B cell (primary cell): Measurements from ENCODE around the gene DRC7. TPM values are rescaled to one million over a fixed set of nuclear protein-coding genes. Genes with fewer than 3 reads are reported as not detected.

Experiments
- ATAC-seq: fragments of 200-7000 bp; cut with Tn5 transposase; one replicate; pipeline ENCODE4 v1.10.0; 2021; ENCODE audit warnings: low read depth, mild to moderate bottlenecking, moderate number of reproducible peaks, moderate library complexity
- CTCF ChIA-PET: fragments of 350-600 bp; sonication (Branson Sonifier 250); formaldehyde crosslinking; loops from one replicate; lab custom pipeline; 2021; ENCODE audit warnings: antibody characterized with exemption, inconsistent platforms; lab: Charles Lee
- POLR2A ChIA-PET: fragments of 350-600 bp; sonication (Branson Sonifier 250); formaldehyde crosslinking; loops from one replicate; lab custom pipeline; 2021; ENCODE audit warnings: antibody characterized with exemption; lab: Charles Lee
- DNase-seq: peaks from one replicate; pipeline ENCODE4 v3.0.0; 2013
- H2AFZ ChIP-seq: 2 replicates; pipeline ENCODE4 v1.6.1; 2012; ENCODE audit warnings: mild to moderate bottlenecking, low read depth, low read length; ENCODE audit not compliant: insufficient read depth, poor library complexity, severe bottlenecking
- H3K27ac ChIP-seq, 2 donors: 1 replicate in 1 of 2; 2 replicates in 1 of 2; pipeline ENCODE4 v1.5.1; 2012 to 2013; ENCODE audit warnings: low read length in 2 of 2, mild to moderate bottlenecking in 2 of 2, moderate library complexity in 1 of 2
- H3K27me3 ChIP-seq, 4 experiments: fragments of 200-600 bp in 1 of 4; sonication (generic) in 1 of 4; replicated peaks in 1 of 4; 1 replicate in 2 of 4; 2 replicates in 2 of 4; pipeline versions ENCODE4 v1.6.1 to v1.7.0; 2013 to 2016; ENCODE audit warnings: low read length in 3 of 4, mild to moderate bottlenecking in 2 of 4, mixed read lengths in 1 of 4, moderate library complexity in 1 of 4; ENCODE audit not compliant: insufficient read depth in 4 of 4, control insufficient read depth in 3 of 4; ENCODE audit errors: control extremely low read depth in 1 of 4
- H3K36me3 ChIP-seq, 2 experiments: replicated peaks in 1 of 2; 1 replicate in 1 of 2; 2 replicates in 1 of 2; pipeline versions ENCODE4 v1.6.1 to v1.7.1; 2013; ENCODE audit warnings: low read length in 1 of 2; ENCODE audit not compliant: insufficient read depth in 2 of 2, control insufficient read depth in 1 of 2; ENCODE audit errors: control extremely low read depth in 1 of 2, extremely low read depth in 1 of 2
- H3K4me1 ChIP-seq, 2 donors: fragments of 200-600 bp in 1 of 2; sonication (generic) in 1 of 2; 1 replicate in 1 of 2; 2 replicates in 1 of 2; pipeline versions ENCODE4 v1.5.1 to v1.6.1; 2013 to 2017; ENCODE audit warnings: low read length in 2 of 2; ENCODE audit not compliant: control insufficient read depth in 2 of 2, insufficient read depth in 2 of 2
- H3K4me2 ChIP-seq: replicated peaks from 2 replicates; pipeline ENCODE3; 2012; ENCODE audit warnings: mild to moderate bottlenecking, low read depth, low read length; ENCODE audit not compliant: poor library complexity, severe bottlenecking
- H3K4me3 ChIP-seq, 5 experiments: fragments of 200-600 bp in 1 of 5; sonication (generic) in 1 of 5; 1 replicate in 3 of 5; 2 replicates in 2 of 5; pipeline versions ENCODE4 v1.5.1 to v1.7.0; 2011 to 2016; ENCODE audit warnings: low read length in 4 of 5, mild to moderate bottlenecking in 4 of 5, low read depth in 2 of 5, control low read depth in 1 of 5, moderate library complexity in 1 of 5; ENCODE audit not compliant: insufficient read depth in 1 of 5; ENCODE audit errors: control extremely low read depth in 1 of 5, extremely low read depth in 1 of 5
- H3K79me2 ChIP-seq: fragments of 200-600 bp; sonication (generic); one replicate; pipeline ENCODE4 v1.6.0; 2016; ENCODE audit warnings: low read length; ENCODE audit not compliant: control insufficient read depth, insufficient read depth
- H3K9ac ChIP-seq: fragments of 200-600 bp; sonication (generic); 2 replicates; pipeline ENCODE4 v1.6.1; 2017; ENCODE audit warnings: mild to moderate bottlenecking, low read length, moderate library complexity
- H3K9me3 ChIP-seq, 3 donors: one replicate each; pipeline versions ENCODE4 v1.6.1 to v1.7.1; 2013; ENCODE audit warnings: low read length in 2 of 3; ENCODE audit not compliant: control insufficient read depth in 2 of 3, insufficient read depth in 1 of 3; ENCODE audit errors: control extremely low read depth in 1 of 3
- H4K20me1 ChIP-seq: 2 replicates; pipeline ENCODE4 v1.6.0; 2012; ENCODE audit warnings: mild to moderate bottlenecking, low read length; ENCODE audit not compliant: insufficient read depth, control insufficient read depth, poor library complexity, severe bottlenecking
- H3K27ac Mint-ChIP-seq: one replicate; pipeline ENCODE4 v1.8.0; 2021; ENCODE audit warnings: mixed read lengths
- H3K27me3 Mint-ChIP-seq: one replicate; pipeline ENCODE4 v1.8.0; 2021; ENCODE audit warnings: mixed read lengths
- H3K4me1 Mint-ChIP-seq: one replicate; pipeline ENCODE4 v1.8.0; 2021; ENCODE audit warnings: mixed read lengths
- H3K4me3 Mint-ChIP-seq: one replicate; pipeline ENCODE4 v1.8.0; 2021; ENCODE audit warnings: mixed read lengths
- H3K9me3 Mint-ChIP-seq: one replicate; pipeline ENCODE4 v1.8.0; 2022; ENCODE audit warnings: mixed read lengths; ENCODE audit not compliant: insufficient read depth
- CTCF ChIP-seq: fragments of 200-600 bp; IDR thresholded peaks from one replicate; pipeline ENCODE4 v1.8.0; 2022; ENCODE audit warnings: antibody characterized with exemption, mild to moderate bottlenecking
- EZH2 ChIP-seq: IDR thresholded peaks from 2 replicates; pipeline ENCODE4 v1.6.1; 2012; ENCODE audit warnings: borderline replicate concordance, low read depth, mild to moderate bottlenecking, moderate library complexity, low read length; ENCODE audit not compliant: insufficient read depth, poor library complexity, severe bottlenecking
- WGBS: methylation state at CpG from one replicate; pipeline ENCODE4 v1.1.5; 2013; ENCODE audit warnings: missing lambda C conversion rate; ENCODE audit not compliant: insufficient coverage; 5-methylcytosine and 5-hydroxymethylcytosine counted together
- intact Hi-C: fragments of 100-400 bp; cut with micrococcal nuclease; formaldehyde crosslinking; loops from one replicate; pipeline ENCODE4 v1.10.0; 2022
- polyA plus RNA-seq: library from polyadenylated mRNA; depleted of rRNA; stranded (reverse); fragments of >200 nt; gene quantifications from 2 replicates; pipeline ENCODE4 v1.2.3, GENCODE V29; 2012
- small RNA-seq: library from RNA; depleted of rRNA; stranded (forward); fragments of <200 nt; gene quantifications from one replicate; pipeline ENCODE3, GENCODE V24; 2012; ENCODE audit warnings: low replicate concordance, low read depth; ENCODE audit not compliant: insufficient read length
- total RNA-seq, 2 donors: library from RNA; stranded (reverse); fragments of 120-200 nt in 1 of 2; gene quantifications; 1 replicate in 1 of 2; 2 replicates in 1 of 2; pipeline versions ENCODE4 v1.2.3 to v1.2.4, GENCODE V29; 2013 to 2022

DRC7 gene
- total and polyA plus RNA-seq, 2 donors (not counting 1 experiment from before 2014, with no cell fraction given), result 0.12 to 0.22 TPM

- H3K4me1 Mint-ChIP-seq, result no peaks in the 10 kb centered on the region
- Histone ChIP-seq H3K4me1 (no peaks in the 10 kb centered on the region), H3K4me3 (no peak overlapping the region), H2AFZ (no peak overlapping the region), H3K27ac (no peak overlapping the region), H3K4me2 (no peak overlapping the region), H4K20me1 (no peaks in the 10 kb centered on the region), H3K9ac (no peak overlapping the region), H3K27me3 (no peaks in the 10 kb centered on the region), H3K36me3 (no peaks in the 10 kb centered on the region), H3K9me3 (no peaks in the 10 kb centered on the region), H3K79me2 (no peaks in the 10 kb centered on the region)
- WGBS, result no CpG with 5 or more reads among the region's 1 CpG
- POLR2A ChIA-PET, result no interaction called here
- H3K9me3 Mint-ChIP-seq, result no peaks in the 10 kb centered on the region
- TF ChIP-seq EZH2 (no peak), CTCF (no peak)
- no peak overlapping the region for H3K27ac Mint-ChIP-seq
- ATAC-seq, result no peak
- peaks cover 4% of the 10 kb centered on the region for H3K27me3 Mint-ChIP-seq
- CTCF ChIA-PET, result no interaction called here
- intact Hi-C loops, result no loop called here
- no peak for DNase-seq
- no peak overlapping the region for H3K4me3 Mint-ChIP-seq
Observed at GRCh38 chr16:57781349-57781740, 86.7 kb downstream of the DRC7 start.

Small RNA genes lying within 50 kb of the gene (small RNA-seq; reads per million reads assigned to genes)
- not detected for gene MIR6772

Other genes starting within 250 kb of the DRC7 start
- 38.1 and 45.7 TPM in 2 replicates for gene CIAPIN1, start 247.4 kb upstream of the DRC7 start, total RNA-seq
- gene CIAPIN1, start 247.4 kb upstream of the DRC7 start, polyA plus RNA-seq, result 20.6 and 22.0 TPM in 2 replicates
- 41.5 and 44.6 TPM in 2 replicates for gene COQ9, start 247.3 kb upstream of the DRC7 start, total RNA-seq
- 42.7 and 53.0 TPM in 2 replicates for gene COQ9, start 247.3 kb upstream of the DRC7 start, polyA plus RNA-seq
- 57.8 and 61.6 TPM in 2 replicates for gene POLR2C, start 232.1 kb upstream of the DRC7 start, total RNA-seq
- 56.6 and 70.1 TPM in 2 replicates for gene POLR2C, start 232.1 kb upstream of the DRC7 start, polyA plus RNA-seq
- gene DOK4, start 208.3 kb upstream of the DRC7 start, total RNA-seq, result 0.73 and 1.6 TPM in 2 replicates
- gene DOK4, start 208.3 kb upstream of the DRC7 start, polyA plus RNA-seq, result 0.49 and 2.5 TPM in 2 replicates
- gene CCDC102A, start 158.2 kb upstream of the DRC7 start, total RNA-seq, result 14.5 and 14.7 TPM in 2 replicates
- gene CCDC102A, start 158.2 kb upstream of the DRC7 start, polyA plus RNA-seq, result 12.9 and 14.5 TPM in 2 replicates
- 13.3 and 13.6 TPM in 2 replicates for gene ADGRG5, start 152.2 kb upstream of the DRC7 start, total RNA-seq
- 35.8 and 49.4 TPM in 2 replicates for gene ADGRG5, start 152.2 kb upstream of the DRC7 start, polyA plus RNA-seq
- gene ADGRG1, start 66.2 kb upstream of the DRC7 start, total RNA-seq, result 0.20 and 0.78 TPM in 2 replicates
- 0.61 and 0.98 TPM in 2 replicates for gene ADGRG1, start 66.2 kb upstream of the DRC7 start, polyA plus RNA-seq
- gene ADGRG3, start 26.5 kb upstream of the DRC7 start, total RNA-seq, result not detected in 2 replicates
- gene ADGRG3, start 26.5 kb upstream of the DRC7 start, polyA plus RNA-seq, result 0.10 TPM in 1 of 2 replicates, not detected in the other
- gene KATNB1, start 41.0 kb downstream of the DRC7 start, total RNA-seq, result 17.3 and 20.3 TPM in 2 replicates
- 28.8 and 29.0 TPM in 2 replicates for gene KATNB1, start 41.0 kb downstream of the DRC7 start, polyA plus RNA-seq
- 0.67 and 0.78 TPM in 2 replicates for gene KIFC3, start 107.7 kb downstream of the DRC7 start, total RNA-seq
- 0.07 and 0.48 TPM in 2 replicates for gene KIFC3, start 107.7 kb downstream of the DRC7 start, polyA plus RNA-seq